HepG2 (cell line): ENCODE measurements around the gene TAF6L. TPM values are rescaled to one million over a fixed set of nuclear protein-coding genes. Genes with fewer than 3 reads are reported as not detected.

ENCODE experiments used
- MIER3 ChIP-seq: IDR thresholded peaks from 2 replicates; pipeline ENCODE4 v1.6.1; 2016; ENCODE audit warnings: missing compliant biosample characterization, borderline replicate concordance
- SUZ12 ChIP-seq: fragments of 150-350 bp; IDR thresholded peaks from 2 replicates; pipeline ENCODE4 v1.6.1; 2014; ENCODE audit warnings: low read depth, low read length
- XRCC5 ChIP-seq: fragments of 200-400 bp; formaldehyde crosslinking; optimal IDR thresholded peaks from 2 replicates; pipeline ENCODE3; 2017; ENCODE audit warnings: mild to moderate bottlenecking, low read length
- ZNF292 ChIP-seq: sonication (generic); formaldehyde crosslinking; IDR thresholded peaks from 2 replicates; pipeline ENCODE4 v1.8.1; 2022; ENCODE audit warnings: mild to moderate bottlenecking, low read depth, missing genetic modification reagents, borderline replicate concordance
- ZNF780A ChIP-seq: sonication (generic); formaldehyde crosslinking; IDR thresholded peaks from 2 replicates; pipeline ENCODE4 v1.8.0; 2022; ENCODE audit warnings: mild to moderate bottlenecking, missing genetic modification reagents, moderate library complexity
- polyA plus RNA-seq, 8 experiments: library from polyadenylated mRNA; depleted of rRNA in 3 of 8; stranded (reverse) in 7 of 8; unstranded in 1 of 8; fragments of >200 nt; fragmentation: Illumina TruSeq in 4 of 8; extraction: Trizol in 4 of 8; gene quantifications; 2 replicates each; pipeline versions ENCODE4 v1.2.1 to v1.2.3, GENCODE V29; 2011 to 2016; ENCODE audit warnings: low read depth in 4 of 8, missing spikeins in 1 of 8, mixed read lengths in 1 of 8; ENCODE audit not compliant: insufficient read depth in 1 of 8
- total RNA-seq, 5 experiments: library from RNA; depleted of rRNA; stranded (reverse); fragments of >200 nt; fragmentation: Illumina TruSeq; extraction: Trizol; gene quantifications; 2 replicates each; pipeline ENCODE4 v1.2.3, GENCODE V29; 2016; ENCODE audit warnings: low read depth in 1 of 5
- TF ChIP-seq, protein P1 (sequence below), 2 experiments: fragments of 450-650 bp in 1 of 2; sonication (generic) in 1 of 2; formaldehyde crosslinking in 1 of 2; IDR thresholded peaks; 2 replicates each; pipeline versions ENCODE4 v1.6.1 to v1.8.0; 2016 to 2022; ENCODE audit warnings: antibody characterized with exemption in 1 of 2, mild to moderate bottlenecking in 1 of 2, missing genetic modification reagents in 1 of 2
- TF ChIP-seq, protein P2 (sequence below): IDR thresholded peaks from 2 replicates; pipeline ENCODE4 v1.6.1; 2016; ENCODE audit warnings: low read depth, control low read depth
- TF ChIP-seq, protein P3 (sequence below): sonication (generic); formaldehyde crosslinking; IDR thresholded peaks from 2 replicates; pipeline ENCODE4 v1.5.1; 2020; ENCODE audit warnings: missing genetic modification reagents, mild to moderate bottlenecking, borderline replicate concordance
- TF ChIP-seq, protein P4 (sequence below): sonication (generic); formaldehyde crosslinking; IDR thresholded peaks from 2 replicates; pipeline ENCODE4 v1.4.0; 2020; ENCODE audit warnings: missing genetic modification reagents, borderline replicate concordance

Gene TAF6L
- total and polyA plus RNA-seq, 2 of the 13 experiments (the other 11 are each of a cell fraction or from before 2014, with no cell fraction given), result 12.6 to 19.4 TPM

DNA sequence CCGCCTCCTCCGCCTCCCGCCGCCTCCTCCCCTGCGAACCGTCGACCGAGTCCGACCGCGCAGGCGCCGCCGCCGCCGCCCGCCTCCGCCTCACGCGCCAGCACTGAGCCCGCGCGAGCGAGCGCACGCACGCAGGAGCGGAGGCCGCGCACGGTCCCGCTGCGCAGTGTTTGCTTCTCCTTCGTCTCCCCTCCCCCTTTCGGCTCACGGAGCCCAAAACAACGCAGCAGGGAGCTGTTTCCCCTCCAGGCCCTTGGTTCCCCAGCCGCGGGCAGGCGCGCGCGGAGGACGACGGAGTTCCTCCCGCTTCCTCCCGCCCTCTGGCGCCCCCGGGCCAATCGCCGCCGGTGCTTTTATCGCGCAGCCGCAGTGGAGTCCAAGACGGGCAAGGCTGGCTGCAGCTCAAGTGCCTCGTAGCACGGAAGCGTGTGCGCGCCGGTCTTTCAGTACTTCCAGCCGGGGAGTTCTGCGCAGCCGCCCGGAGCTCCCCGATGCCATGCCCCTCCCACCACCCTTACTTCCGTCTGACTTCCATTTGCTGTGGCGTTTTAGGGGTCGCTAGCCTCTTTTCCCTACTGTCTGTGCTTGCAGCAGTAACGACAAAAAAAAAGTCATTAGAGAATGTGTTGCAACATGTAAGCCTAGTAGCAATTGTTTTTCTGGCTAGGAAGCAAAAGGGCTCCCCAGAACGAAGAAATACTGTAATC lies 43.9 kb upstream of the TAF6L start, which contains the start of gene HNRNPUL2 (continued):
- TF ChIP-seq, protein P1, sequence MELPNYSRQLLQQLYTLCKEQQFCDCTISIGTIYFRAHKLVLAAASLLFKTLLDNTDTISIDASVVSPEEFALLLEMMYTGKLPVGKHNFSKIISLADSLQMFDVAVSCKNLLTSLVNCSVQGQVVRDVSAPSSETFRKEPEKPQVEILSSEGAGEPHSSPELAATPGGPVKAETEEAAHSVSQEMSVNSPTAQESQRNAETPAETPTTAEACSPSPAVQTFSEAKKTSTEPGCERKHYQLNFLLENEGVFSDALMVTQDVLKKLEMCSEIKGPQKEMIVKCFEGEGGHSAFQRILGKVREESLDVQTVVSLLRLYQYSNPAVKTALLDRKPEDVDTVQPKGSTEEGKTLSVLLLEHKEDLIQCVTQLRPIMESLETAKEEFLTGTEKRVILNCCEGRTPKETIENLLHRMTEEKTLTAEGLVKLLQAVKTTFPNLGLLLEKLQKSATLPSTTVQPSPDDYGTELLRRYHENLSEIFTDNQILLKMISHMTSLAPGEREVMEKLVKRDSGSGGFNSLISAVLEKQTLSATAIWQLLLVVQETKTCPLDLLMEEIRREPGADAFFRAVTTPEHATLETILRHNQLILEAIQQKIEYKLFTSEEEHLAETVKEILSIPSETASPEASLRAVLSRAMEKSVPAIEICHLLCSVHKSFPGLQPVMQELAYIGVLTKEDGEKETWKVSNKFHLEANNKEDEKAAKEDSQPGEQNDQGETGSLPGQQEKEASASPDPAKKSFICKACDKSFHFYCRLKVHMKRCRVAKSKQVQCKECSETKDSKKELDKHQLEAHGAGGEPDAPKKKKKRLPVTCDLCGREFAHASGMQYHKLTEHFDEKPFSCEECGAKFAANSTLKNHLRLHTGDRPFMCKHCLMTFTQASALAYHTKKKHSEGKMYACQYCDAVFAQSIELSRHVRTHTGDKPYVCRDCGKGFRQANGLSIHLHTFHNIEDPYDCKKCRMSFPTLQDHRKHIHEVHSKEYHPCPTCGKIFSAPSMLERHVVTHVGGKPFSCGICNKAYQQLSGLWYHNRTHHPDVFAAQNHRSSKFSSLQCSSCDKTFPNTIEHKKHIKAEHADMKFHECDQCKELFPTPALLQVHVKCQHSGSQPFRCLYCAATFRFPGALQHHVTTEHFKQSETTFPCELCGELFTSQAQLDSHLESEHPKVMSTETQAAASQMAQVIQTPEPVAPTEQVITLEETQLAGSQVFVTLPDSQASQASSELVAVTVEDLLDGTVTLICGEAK (IDR thresholded peaks at IDR 0.05), result no peak
- TF ChIP-seq, protein P1 (CRISPR knock-in tag; IDR thresholded peaks at IDR 0.05), result peak; percentile 53; the same call in 1 of the 2 replicates
- TF ChIP-seq, protein P2, sequence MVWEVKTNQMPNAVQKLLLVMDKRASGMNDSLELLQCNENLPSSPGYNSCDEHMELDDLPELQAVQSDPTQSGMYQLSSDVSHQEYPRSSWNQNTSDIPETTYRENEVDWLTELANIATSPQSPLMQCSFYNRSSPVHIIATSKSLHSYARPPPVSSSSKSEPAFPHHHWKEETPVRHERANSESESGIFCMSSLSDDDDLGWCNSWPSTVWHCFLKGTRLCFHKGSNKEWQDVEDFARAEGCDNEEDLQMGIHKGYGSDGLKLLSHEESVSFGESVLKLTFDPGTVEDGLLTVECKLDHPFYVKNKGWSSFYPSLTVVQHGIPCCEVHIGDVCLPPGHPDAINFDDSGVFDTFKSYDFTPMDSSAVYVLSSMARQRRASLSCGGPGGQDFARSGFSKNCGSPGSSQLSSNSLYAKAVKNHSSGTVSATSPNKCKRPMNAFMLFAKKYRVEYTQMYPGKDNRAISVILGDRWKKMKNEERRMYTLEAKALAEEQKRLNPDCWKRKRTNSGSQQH, result no peak
- TF ChIP-seq, protein P3, sequence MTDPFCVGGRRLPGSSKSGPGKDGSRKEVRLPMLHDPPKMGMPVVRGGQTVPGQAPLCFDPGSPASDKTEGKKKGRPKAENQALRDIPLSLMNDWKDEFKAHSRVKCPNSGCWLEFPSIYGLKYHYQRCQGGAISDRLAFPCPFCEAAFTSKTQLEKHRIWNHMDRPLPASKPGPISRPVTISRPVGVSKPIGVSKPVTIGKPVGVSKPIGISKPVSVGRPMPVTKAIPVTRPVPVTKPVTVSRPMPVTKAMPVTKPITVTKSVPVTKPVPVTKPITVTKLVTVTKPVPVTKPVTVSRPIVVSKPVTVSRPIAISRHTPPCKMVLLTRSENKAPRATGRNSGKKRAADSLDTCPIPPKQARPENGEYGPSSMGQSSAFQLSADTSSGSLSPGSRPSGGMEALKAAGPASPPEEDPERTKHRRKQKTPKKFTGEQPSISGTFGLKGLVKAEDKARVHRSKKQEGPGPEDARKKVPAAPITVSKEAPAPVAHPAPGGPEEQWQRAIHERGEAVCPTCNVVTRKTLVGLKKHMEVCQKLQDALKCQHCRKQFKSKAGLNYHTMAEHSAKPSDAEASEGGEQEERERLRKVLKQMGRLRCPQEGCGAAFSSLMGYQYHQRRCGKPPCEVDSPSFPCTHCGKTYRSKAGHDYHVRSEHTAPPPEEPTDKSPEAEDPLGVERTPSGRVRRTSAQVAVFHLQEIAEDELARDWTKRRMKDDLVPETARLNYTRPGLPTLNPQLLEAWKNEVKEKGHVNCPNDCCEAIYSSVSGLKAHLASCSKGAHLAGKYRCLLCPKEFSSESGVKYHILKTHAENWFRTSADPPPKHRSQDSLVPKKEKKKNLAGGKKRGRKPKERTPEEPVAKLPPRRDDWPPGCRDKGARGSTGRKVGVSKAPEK (CRISPR knock-in tag), result no peak
- TF ChIP-seq, protein P4, sequence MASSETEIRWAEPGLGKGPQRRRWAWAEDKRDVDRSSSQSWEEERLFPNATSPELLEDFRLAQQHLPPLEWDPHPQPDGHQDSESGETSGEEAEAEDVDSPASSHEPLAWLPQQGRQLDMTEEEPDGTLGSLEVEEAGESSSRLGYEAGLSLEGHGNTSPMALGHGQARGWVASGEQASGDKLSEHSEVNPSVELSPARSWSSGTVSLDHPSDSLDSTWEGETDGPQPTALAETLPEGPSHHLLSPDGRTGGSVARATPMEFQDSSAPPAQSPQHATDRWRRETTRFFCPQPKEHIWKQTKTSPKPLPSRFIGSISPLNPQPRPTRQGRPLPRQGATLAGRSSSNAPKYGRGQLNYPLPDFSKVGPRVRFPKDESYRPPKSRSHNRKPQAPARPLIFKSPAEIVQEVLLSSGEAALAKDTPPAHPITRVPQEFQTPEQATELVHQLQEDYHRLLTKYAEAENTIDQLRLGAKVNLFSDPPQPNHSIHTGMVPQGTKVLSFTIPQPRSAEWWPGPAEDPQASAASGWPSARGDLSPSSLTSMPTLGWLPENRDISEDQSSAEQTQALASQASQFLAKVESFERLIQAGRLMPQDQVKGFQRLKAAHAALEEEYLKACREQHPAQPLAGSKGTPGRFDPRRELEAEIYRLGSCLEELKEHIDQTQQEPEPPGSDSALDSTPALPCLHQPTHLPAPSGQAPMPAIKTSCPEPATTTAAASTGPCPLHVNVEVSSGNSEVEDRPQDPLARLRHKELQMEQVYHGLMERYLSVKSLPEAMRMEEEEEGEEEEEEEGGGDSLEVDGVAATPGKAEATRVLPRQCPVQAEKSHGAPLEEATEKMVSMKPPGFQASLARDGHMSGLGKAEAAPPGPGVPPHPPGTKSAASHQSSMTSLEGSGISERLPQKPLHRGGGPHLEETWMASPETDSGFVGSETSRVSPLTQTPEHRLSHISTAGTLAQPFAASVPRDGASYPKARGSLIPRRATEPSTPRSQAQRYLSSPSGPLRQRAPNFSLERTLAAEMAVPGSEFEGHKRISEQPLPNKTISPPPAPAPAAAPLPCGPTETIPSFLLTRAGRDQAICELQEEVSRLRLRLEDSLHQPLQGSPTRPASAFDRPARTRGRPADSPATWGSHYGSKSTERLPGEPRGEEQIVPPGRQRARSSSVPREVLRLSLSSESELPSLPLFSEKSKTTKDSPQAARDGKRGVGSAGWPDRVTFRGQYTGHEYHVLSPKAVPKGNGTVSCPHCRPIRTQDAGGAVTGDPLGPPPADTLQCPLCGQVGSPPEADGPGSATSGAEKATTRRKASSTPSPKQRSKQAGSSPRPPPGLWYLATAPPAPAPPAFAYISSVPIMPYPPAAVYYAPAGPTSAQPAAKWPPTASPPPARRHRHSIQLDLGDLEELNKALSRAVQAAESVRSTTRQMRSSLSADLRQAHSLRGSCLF, result no peak
- TF ChIP-seq XRCC5, result peak; percentile 56
- no peak for TF ChIP-seq MIER3
- no peak for TF ChIP-seq ZNF780A (CRISPR knock-in tag)
- TF ChIP-seq ZNF292 (CRISPR knock-in tag), result peak; percentile 51; the same call in 1 of the 2 replicates
- TF ChIP-seq SUZ12, result no peak
